GM18951 (cell line): ENCODE measurements around the gene CHD2.
"Not testable (repeated sequence)": the region's sequence is repeated elsewhere in the genome, so short reads cannot be mapped to it uniquely, and the experiment has no call there.

ENCODE experiments used
- POLR2A ChIP-seq: IDR thresholded peaks from 4 replicates; pipeline ENCODE4 v1.6.1; 2011; ENCODE audit warnings: mild to moderate bottlenecking; ENCODE audit not compliant: insufficient read length, insufficient read depth; ENCODE audit errors: extremely low read depth
- in situ Hi-C: fragments of 300-500 bp; cut with MboI; formaldehyde crosslinking; loops from one replicate; pipeline ENCODE4 v1.12.0; 2022; ENCODE audit warnings: low sequenced_read_pairs, mixed read lengths, inconsistent platforms; ENCODE audit not compliant: unreplicated experiment

CHD2 gene

GRCh38 chr15:93051236-93052089, 151.3 kb downstream of the CHD2 start:
- TF ChIP-seq POLR2A: no peak
- in situ Hi-C loops: no loop called here

GRCh38 chr15:93052090-93052879, 152.2 kb downstream of the CHD2 start:
- in situ Hi-C loops: no loop called here
- no peak for TF ChIP-seq POLR2A

DNA sequence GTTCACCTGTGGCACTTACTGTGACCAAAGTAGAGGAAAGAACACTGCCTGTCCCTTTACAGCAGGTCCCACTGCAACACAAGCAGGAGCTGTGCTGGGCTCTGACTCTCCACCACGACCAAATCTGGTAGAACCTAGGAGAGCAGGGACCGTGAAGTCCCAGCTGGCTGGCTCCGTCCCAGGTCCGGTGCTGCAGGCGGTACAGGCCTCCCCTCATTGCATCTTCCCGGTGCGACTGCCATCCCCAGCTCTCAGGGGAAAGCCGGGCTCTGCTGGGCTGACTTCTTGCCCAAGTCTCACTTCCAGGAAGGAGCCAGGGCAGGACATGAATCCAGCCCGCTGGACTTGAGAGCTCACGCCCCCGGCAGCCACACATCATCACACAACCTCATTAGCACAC, 155.1 kb downstream of the CHD2 start:
- in situ Hi-C loops: no loop called here
- no peak for TF ChIP-seq POLR2A

DNA sequence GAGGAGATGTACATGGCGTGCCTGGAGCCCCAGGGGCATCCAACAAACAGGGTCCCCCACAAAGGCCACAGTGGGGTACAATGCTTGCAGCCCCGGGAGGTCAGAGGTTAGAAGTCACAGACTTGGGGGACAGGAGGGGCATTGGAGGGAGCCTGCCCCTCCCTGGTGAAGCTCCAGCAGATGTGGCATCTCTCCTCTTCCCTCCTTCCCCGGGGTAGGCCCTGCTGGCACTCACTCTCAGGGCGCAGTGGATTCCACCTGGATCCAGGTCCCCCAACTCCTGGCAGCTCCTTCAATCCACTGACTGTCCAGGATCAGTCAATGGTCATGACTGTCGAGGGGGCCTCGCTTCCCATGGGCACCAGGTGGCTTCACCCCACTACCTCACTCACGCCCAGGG, 156.7 kb downstream of the CHD2 start:
- no peak for TF ChIP-seq POLR2A
- in situ Hi-C loops: no loop called here

DNA sequence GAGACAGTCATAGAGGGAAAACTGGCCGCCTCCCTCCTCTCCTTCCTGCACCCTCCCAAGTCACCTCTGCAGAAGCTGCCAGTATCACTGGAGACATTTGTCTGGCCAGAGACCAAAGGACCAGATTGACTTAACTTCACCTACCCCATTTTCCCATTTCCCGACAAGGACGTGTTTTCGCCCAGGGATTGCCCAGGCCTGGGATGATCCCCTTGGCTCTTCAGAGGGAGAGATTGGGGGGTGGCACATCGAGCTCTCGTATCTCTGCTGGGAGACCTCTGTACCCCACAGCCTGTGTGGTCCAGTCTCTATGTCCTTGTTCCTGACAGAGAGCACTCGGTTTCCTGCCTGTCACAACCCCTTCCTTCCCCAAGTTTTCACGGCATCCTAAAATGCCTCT, 157.5 kb downstream of the CHD2 start:
- in situ Hi-C loops: no loop called here
- TF ChIP-seq POLR2A: no peak

- in situ Hi-C loops: no loop called here
- no peak for TF ChIP-seq POLR2A
Observed at GRCh38 chr15:93058128-93058527, 158.0 kb downstream of the CHD2 start.

DNA sequence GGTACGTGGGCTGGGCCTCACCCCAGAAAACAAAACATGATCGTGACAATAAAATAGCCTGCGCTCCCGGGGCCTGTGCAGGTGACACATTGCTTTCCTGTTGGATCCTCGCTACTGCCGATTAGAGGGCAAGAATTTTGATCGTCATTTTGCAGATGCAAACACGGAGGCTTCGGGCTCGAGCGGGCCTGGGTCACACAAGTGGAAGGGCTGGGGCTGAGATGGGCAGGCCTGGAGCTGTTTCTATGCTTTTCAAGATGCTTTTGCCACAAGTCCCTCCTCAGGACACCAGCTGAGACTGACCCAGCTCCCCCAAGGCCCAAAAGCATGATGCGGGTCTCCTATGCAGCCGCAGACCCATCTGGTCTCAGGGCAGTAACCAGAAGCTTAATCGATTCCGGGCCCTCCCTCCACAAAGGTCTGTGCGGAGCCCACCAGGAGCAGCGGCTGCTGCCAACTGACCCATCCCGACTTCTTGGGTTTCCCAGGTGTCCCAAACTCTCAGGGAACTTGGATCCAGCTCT, 158.8 kb downstream of the CHD2 start:
- in situ Hi-C loops: no loop called here
- no peak for TF ChIP-seq POLR2A

DNA sequence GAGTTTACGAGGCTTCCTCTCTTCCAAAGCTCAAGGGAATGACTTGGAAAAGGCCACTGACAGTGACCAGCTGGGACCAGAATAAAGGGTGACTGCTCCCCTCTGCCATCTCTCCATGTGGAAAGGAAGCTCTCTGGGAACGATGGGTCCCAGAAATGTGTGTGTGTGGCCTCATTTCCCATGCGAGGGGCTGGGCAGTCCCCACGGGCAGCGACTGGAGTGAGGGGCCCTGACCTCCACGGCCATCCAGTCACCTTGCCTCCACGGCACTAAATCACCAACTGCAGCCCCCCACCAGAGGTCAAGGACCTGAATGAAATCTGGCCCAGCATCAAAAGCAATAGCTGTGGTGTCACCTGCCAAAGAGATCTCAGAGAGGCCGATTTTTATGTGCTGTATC, 159.3 kb downstream of the CHD2 start:
- in situ Hi-C loops: no loop called here
- TF ChIP-seq POLR2A: no peak

GRCh38 chr15:93060336-93061248, 160.5 kb downstream of the CHD2 start:
- in situ Hi-C loops: no loop called here
- no peak for TF ChIP-seq POLR2A

DNA sequence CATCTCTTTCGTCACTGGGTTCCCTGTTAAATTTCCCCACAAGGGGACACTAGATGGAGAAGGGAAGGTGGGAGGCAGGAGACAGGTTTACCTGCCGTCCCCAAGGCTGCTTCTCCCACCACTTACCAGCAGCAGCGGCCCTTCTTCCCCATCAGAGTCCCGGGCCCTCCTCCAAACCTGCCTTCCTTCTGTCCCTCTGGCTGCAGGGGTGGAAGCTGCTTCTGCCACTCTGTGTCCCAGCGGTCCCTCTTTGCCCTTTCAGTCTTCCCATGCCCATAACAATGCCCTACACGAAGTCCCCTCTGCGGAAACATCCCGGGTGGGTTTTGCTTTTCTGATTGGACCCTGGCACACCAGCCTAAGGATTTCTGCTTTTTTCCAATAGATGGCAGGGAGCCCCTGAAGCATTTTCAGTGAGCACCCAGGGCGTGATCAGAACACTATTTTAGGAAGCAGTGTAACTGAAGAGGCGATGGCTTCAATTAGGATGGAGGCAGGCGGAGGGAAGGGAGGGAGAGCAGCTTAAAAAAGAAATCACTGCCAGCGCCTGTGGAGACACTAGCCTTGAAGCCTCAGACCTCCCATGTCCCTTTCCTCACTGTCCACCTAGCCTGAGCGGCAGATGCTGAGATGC, 162.6 kb downstream of the CHD2 start:
- in situ Hi-C loops: not testable (repeated sequence)

- in situ Hi-C loops: no loop called here
Observed at GRCh38 chr15:93063262-93063671, 163.1 kb downstream of the CHD2 start.

More at GRCh38 chr15:93063262-93063671, 163.1 kb downstream of the CHD2 start:
- TF ChIP-seq POLR2A: no peak
